C4-2B (cell line): ENCODE measurements around the gene TCF20.

Source experiments
- H3K27ac ChIP-seq: fragments of 450-650 bp; 2 replicates; pipeline ENCODE4 v1.5.1; 2017
- CTCF ChIP-seq: fragments of 450-650 bp; conservative IDR thresholded peaks from 2 replicates; pipeline ENCODE4 v1.5.1; 2017; ENCODE audit warnings: mild to moderate bottlenecking
- ZFX ChIP-seq: fragments of 450-650 bp; IDR thresholded peaks from 2 replicates; pipeline ENCODE4 v1.6.1; 2017

TCF20 gene

GRCh38 chr22:42249831-42250230 lies 20.6 kb downstream of the TCF20 start:
- TF ChIP-seq CTCF (no peak), ZFX (no peak)
- no peak overlapping the region for H3K27ac ChIP-seq

GRCh38 chr22:42248995-42249394 lies 21.5 kb downstream of the TCF20 start:
- no peak overlapping the region for H3K27ac ChIP-seq
- TF ChIP-seq ZFX (no peak), CTCF (no peak)

GRCh38 chr22:42247596-42247995 lies 22.9 kb downstream of the TCF20 start:
- TF ChIP-seq ZFX (no peak), CTCF (no peak)
- no peak overlapping the region for H3K27ac ChIP-seq

DNA sequence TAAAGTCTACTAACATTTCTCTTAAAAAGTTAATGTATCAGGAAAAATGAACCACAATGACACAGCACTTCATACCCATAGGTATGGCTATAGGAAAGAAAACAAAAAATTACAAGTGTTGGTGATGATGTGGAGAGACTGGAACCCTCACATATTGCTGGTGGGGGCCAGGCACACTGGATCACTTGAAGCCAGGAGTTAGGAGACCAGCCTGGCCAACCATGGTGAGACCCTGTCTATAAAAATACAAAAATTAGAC lies 26.7 kb downstream of the TCF20 start:
- no peak for TF ChIP-seq ZFX
- no peak for TF ChIP-seq CTCF
- H3K27ac ChIP-seq = no peak overlapping the region

GRCh38 chr22:42236848-42237247 lies 33.6 kb downstream of the TCF20 start:
- no peak overlapping the region for H3K27ac ChIP-seq
- TF ChIP-seq ZFX = no peak
- TF ChIP-seq CTCF = no peak

- H3K27ac ChIP-seq = no peak overlapping the region
- TF ChIP-seq CTCF (no peak), ZFX (no peak)
These were observed 34.2 kb downstream of the TCF20 start for GRCh38 chr22:42236268-42236667.

GRCh38 chr22:42233879-42234278 lies 36.6 kb downstream of the TCF20 start:
- H3K27ac ChIP-seq = no peak overlapping the region

DNA sequence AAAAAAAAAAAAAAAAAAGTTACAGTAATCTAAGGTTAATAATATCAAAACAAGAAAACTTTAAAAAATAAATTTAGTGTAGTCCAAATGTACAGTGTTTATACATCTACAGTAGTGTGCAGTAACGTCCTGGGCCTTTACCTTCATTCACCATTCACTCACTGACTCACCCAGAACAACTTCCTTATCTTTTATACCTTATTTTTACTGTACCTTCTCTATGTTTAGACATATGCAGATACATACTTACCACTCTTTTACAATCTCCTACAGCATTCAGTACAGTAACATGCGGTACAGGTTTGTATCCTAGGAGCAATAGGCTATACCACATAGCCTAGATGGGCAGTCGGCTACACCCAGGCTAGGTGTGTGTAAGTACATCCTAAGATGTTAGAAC lies 38.5 kb downstream of the TCF20 start:
- H3K27ac ChIP-seq = no peak overlapping the region
- TF ChIP-seq ZFX (no peak), CTCF (no peak)

More at GRCh38 chr22:42233879-42234278, 36.6 kb downstream of the TCF20 start:
- no peak for TF ChIP-seq ZFX
